Measurements from ENCODE around the gene OR13C3.

Gene OR13C3

GRCh38 chr9:104556830-104557634 lies 20.4 kb upstream of the OR13C3 start:
- no peak for ATAC-seq
- TF ChIP-seq GLIS3 (CRISPR knock-in tag; IDR thresholded peaks at IDR 0.05) (no peak), ZNF70 (CRISPR knock-in tag; IDR thresholded peaks at IDR 0.05) (no peak), ZNF565 (CRISPR knock-in tag; conservative IDR thresholded peaks at IDR 0.05; ENCODE audit: low read depth) (no peak), ARNTL (CRISPR knock-in tag; IDR thresholded peaks at IDR 0.05; ENCODE audit: borderline replicate concordance, low read depth) (no peak), POU6F1 (CRISPR knock-in tag; IDR thresholded peaks at IDR 0.05; ENCODE audit: borderline replicate concordance, low read depth) (no peak), OSR1 (CRISPR knock-in tag; IDR thresholded peaks at IDR 0.05) (no peak), ZC3H10 (CRISPR knock-in tag; IDR thresholded peaks at IDR 0.05) (no peak), CSDC2 (CRISPR knock-in tag; IDR thresholded peaks at IDR 0.05) (no peak), SNAI2 (CRISPR knock-in tag; IDR thresholded peaks at IDR 0.05) (no peak), TOX (CRISPR knock-in tag; IDR thresholded peaks at IDR 0.05; ENCODE audit: borderline replicate concordance) (no peak)

GRCh38 chr9:104555521-104555920 lies 18.9 kb upstream of the OR13C3 start:
- TF ChIP-seq ZNF565 (CRISPR knock-in tag; conservative IDR thresholded peaks at IDR 0.05; ENCODE audit: low read depth): no peak
- no peak for TF ChIP-seq ZC3H10 (CRISPR knock-in tag; IDR thresholded peaks at IDR 0.05)
- TF ChIP-seq ZFP3 (CRISPR knock-in tag; IDR thresholded peaks at IDR 0.05): no peak
- TF ChIP-seq GLIS3 (CRISPR knock-in tag; IDR thresholded peaks at IDR 0.05): no peak
- TF ChIP-seq PPARA (CRISPR knock-in tag; IDR thresholded peaks at IDR 0.05; ENCODE audit: borderline replicate concordance): no peak
- TF ChIP-seq BACH2 (CRISPR knock-in tag; IDR thresholded peaks at IDR 0.05; ENCODE audit: borderline replicate concordance): no peak
- no peak for TF ChIP-seq PATZ1 (CRISPR knock-in tag; IDR thresholded peaks at IDR 0.05; ENCODE audit: borderline replicate concordance)
- TF ChIP-seq ISL1 (CRISPR knock-in tag; IDR thresholded peaks at IDR 0.05): no peak
- TF ChIP-seq OSR1 (CRISPR knock-in tag; IDR thresholded peaks at IDR 0.05): no peak
- TF ChIP-seq CREB5 (CRISPR knock-in tag; IDR thresholded peaks at IDR 0.05; ENCODE audit: low read depth): no peak
- TF ChIP-seq ARNTL (CRISPR knock-in tag; IDR thresholded peaks at IDR 0.05; ENCODE audit: borderline replicate concordance, low read depth): no peak
- no peak for TF ChIP-seq ZFP30 (CRISPR knock-in tag; IDR thresholded peaks at IDR 0.05)
- no peak for TF ChIP-seq TOX (CRISPR knock-in tag; IDR thresholded peaks at IDR 0.05; ENCODE audit: borderline replicate concordance)
- TF ChIP-seq CSDC2 (CRISPR knock-in tag; IDR thresholded peaks at IDR 0.05): no peak
- TF ChIP-seq ZNF70 (CRISPR knock-in tag; IDR thresholded peaks at IDR 0.05): no peak
- TF ChIP-seq TSHZ2 (CRISPR knock-in tag; IDR thresholded peaks at IDR 0.05): no peak
- no peak for TF ChIP-seq SNAI2 (CRISPR knock-in tag; IDR thresholded peaks at IDR 0.05)
- TF ChIP-seq TCF4 (CRISPR knock-in tag; IDR thresholded peaks at IDR 0.05; ENCODE audit: borderline replicate concordance): no peak
- no peak for TF ChIP-seq RARB (CRISPR knock-in tag; IDR thresholded peaks at IDR 0.05)
- no peak for ATAC-seq

- ATAC-seq: no peak
- TF ChIP-seq ESRRG (CRISPR knock-in tag; IDR thresholded peaks at IDR 0.05) (no peak), ISL1 (CRISPR knock-in tag; IDR thresholded peaks at IDR 0.05) (no peak), TOX (CRISPR knock-in tag; IDR thresholded peaks at IDR 0.05; ENCODE audit: borderline replicate concordance) (no peak), RARB (CRISPR knock-in tag; IDR thresholded peaks at IDR 0.05) (no peak), ZFP3 (CRISPR knock-in tag; IDR thresholded peaks at IDR 0.05) (no peak)
These were observed 16.6 kb upstream of the OR13C3 start for GRCh38 chr9:104553261-104553660.

Data from SK-N-SH treated with all-trans-retinoic acid at 6 μM for 48 hours (cell line).